ENCODE data around the gene CD80.

DNA sequence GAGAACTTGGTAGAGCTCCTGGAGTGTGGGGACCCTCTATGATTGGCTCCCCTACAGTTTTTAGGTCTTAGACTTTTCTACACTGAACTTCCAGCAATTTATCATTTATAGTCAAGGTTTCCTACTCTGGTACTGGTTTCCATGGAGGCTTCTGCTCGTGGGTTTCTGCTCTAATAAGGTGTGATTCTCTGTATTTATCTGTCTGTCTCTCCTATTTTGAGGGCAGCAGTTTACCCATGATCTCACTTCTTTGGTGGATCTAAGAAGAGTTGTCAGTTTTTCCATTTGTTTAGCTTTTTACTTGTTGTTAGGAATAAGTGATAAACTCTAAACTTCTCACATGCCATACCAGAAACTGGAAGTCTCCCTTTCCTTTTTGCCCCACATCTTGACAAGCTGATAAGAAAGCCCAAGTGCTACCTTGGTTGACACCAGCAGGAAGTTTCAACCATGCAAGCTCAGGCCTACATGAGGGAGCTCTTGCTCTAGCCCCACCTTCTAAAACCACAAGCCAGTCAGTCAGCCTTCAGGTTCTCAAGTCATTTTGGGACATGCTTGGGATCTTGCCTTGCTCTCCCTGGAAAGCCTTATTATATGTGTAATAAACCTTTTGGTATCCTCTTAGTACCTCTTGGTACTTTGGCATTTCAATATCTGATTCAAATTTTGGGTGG, 51.1 kb downstream of the CD80 start:
- TF ChIP-seq, protein P1, sequence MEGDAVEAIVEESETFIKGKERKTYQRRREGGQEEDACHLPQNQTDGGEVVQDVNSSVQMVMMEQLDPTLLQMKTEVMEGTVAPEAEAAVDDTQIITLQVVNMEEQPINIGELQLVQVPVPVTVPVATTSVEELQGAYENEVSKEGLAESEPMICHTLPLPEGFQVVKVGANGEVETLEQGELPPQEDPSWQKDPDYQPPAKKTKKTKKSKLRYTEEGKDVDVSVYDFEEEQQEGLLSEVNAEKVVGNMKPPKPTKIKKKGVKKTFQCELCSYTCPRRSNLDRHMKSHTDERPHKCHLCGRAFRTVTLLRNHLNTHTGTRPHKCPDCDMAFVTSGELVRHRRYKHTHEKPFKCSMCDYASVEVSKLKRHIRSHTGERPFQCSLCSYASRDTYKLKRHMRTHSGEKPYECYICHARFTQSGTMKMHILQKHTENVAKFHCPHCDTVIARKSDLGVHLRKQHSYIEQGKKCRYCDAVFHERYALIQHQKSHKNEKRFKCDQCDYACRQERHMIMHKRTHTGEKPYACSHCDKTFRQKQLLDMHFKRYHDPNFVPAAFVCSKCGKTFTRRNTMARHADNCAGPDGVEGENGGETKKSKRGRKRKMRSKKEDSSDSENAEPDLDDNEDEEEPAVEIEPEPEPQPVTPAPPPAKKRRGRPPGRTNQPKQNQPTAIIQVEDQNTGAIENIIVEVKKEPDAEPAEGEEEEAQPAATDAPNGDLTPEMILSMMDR (IDR thresholded peaks at IDR 0.05): no peak
- no peak for TF ChIP-seq POLR2A (IDR thresholded peaks at IDR 0.05)

Data from right lobe of liver (tissue), 4 donors.